ENCODE results near the gene MEIOSIN. TPM values are rescaled to one million over a fixed set of nuclear protein-coding genes. Genes with fewer than 3 reads are reported as not detected.

Gene MEIOSIN
- total RNA-seq, 1 donor from 2014 or later = not detected

DNA sequence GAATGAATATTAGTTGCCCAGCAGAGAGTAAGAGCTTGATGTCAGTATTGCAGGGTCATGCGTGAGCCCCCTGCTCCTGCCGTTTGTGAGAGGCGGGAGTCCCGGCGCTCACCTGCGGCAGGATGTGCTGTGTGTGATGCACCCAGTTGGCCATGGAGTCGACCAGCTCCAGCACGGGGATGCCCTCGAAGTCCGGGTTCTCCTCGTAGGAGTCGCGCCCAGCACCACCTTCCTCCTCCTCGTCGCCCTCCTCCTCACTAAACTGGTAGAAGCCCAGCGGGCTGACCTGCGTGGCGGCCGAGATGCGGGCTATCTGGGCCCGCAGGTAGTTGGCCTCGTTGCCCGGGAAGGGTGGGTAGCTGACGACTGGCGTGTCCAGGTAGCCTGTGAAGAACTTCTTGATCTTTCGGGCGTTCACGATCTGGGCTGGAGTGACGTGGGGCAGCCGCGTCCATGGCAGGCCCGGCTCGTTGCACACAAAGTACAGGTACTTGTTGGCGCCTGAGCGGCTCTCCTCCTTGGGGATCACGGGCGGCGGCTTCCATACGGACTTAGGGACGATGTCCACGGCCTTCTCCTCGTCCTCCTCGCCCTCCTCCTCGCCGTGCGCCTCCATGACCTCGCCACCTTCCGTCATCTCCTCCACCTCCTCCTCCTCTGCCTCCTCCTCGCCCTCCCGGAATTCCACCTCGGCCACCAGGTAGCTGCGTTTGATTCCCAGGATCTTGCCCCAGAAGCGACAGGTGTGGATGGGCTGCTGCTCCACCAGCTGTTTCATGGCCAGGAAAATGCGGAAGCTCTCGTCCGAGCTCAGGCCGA is 71.1 kb downstream of the MEIOSIN start:
- no peak overlapping the region for H3K4me3 ChIP-seq (ENCODE audit: low read depth, low read length)
- FAIRE-seq (no peak), DNase-seq (ENCODE audit: low read depth) (no peak)
- H3K27me3 ChIP-seq (ENCODE audit: control insufficient read depth, insufficient read depth, low read length) = no peaks in the 10 kb centered on the region
- no peaks in the 10 kb centered on the region for H3K36me3 ChIP-seq (ENCODE audit: control insufficient read depth, insufficient read depth, low read length)
- TF ChIP-seq CTCF (IDR thresholded peaks at IDR 0.05; ENCODE audit: insufficient read depth, low read length, severe bottlenecking) = no peak

- no peak for TF ChIP-seq CTCF (IDR thresholded peaks at IDR 0.05; ENCODE audit: insufficient read depth, low read length, severe bottlenecking)
- Histone ChIP-seq H3K36me3 (ENCODE audit: control insufficient read depth, insufficient read depth, low read length) (no peaks in the 10 kb centered on the region), H3K27me3 (ENCODE audit: control insufficient read depth, insufficient read depth, low read length) (no peaks in the 10 kb centered on the region), H3K4me3 (ENCODE audit: low read depth, low read length) (no peak overlapping the region)
- FAIRE-seq (no peak), DNase-seq (ENCODE audit: low read depth) (no peak)
Observed at GRCh38 chr19:45804959-45805230, 71.7 kb downstream of the MEIOSIN start.

DNA sequence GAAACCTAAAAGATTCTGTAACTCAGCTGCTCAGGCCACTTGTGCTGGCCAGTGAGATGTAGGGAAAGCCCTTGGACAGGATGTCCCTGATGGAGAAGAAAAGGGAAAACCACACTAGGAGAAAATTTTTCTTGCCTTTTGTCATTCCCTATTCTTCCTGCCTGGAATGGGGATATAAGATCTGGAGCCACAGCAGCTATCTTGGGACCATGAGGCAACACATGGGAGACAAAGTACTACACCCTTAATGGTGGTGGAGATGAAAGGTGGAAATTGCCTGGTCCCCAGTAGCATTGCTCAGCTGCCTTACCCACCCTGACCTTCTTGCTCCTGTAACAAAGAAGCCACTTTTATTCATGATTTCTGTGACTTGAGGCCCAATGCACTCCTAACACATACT is 72.5 kb downstream of the MEIOSIN start:
- no peak for TF ChIP-seq CTCF (IDR thresholded peaks at IDR 0.05; ENCODE audit: insufficient read depth, low read length, severe bottlenecking)
- no peak for DNase-seq (ENCODE audit: low read depth)
- Histone ChIP-seq H3K4me3 (ENCODE audit: low read depth, low read length) (no peak overlapping the region), H3K27me3 (ENCODE audit: control insufficient read depth, insufficient read depth, low read length) (no peaks in the 10 kb centered on the region), H3K36me3 (ENCODE audit: control insufficient read depth, insufficient read depth, low read length) (no peaks in the 10 kb centered on the region)
- FAIRE-seq = no peak

- Histone ChIP-seq H3K4me3 (ENCODE audit: low read depth, low read length) (no peak overlapping the region), H3K27me3 (ENCODE audit: control insufficient read depth, insufficient read depth, low read length) (no peaks in the 10 kb centered on the region), H3K36me3 (ENCODE audit: control insufficient read depth, insufficient read depth, low read length) (no peaks in the 10 kb centered on the region)
- DNase-seq (ENCODE audit: low read depth) (peak; percentile 68), FAIRE-seq (no peak)
- TF ChIP-seq CTCF (IDR thresholded peaks at IDR 0.05; ENCODE audit: insufficient read depth, low read length, severe bottlenecking) = no peak
Observed at GRCh38 chr19:45809643-45810159, 76.5 kb downstream of the MEIOSIN start.

DNA sequence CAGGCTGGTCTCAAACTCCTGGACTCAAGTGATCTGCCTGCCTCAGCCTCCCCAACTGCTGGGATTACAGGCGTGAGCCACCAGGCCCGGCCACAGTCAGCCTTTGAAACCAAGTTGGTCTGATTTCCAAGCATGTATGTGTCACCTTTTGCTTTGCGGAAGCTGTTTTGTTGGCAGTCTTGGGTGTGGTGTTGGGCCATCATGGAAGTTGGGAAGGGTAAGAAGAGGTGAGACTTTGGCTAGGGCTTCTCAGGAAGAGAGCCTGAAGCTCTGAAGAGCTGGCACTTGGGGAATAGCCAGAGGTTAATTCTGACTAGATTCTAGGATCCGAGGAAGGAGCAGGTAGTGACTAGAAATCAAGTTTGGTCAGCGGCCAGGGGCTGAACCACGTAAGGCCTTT is 79.1 kb downstream of the MEIOSIN start:
- H3K27me3 ChIP-seq (ENCODE audit: control insufficient read depth, insufficient read depth, low read length) = no peaks in the 10 kb centered on the region
- DNase-seq (ENCODE audit: low read depth) = peak; percentile 26
- FAIRE-seq = no peak
- TF ChIP-seq CTCF (IDR thresholded peaks at IDR 0.05; ENCODE audit: insufficient read depth, low read length, severe bottlenecking) = no peak
- peaks cover 3% of the 10 kb centered on the region for H3K36me3 ChIP-seq (ENCODE audit: control insufficient read depth, insufficient read depth, low read length)
- H3K4me3 ChIP-seq (ENCODE audit: low read depth, low read length) = no peak overlapping the region

Other genes with a start within 250 kb of the MEIOSIN start
- 2.1 and 2.9 TPM in 2 replicates for gene RTN2, start 236.4 kb upstream of the MEIOSIN start, total RNA-seq
- gene PPM1N, start 235.0 kb upstream of the MEIOSIN start, total RNA-seq = 1.4 and 1.6 TPM in 2 replicates
- 59.0 and 86.0 TPM in 2 replicates for gene VASP, start 226.0 kb upstream of the MEIOSIN start, total RNA-seq
- gene OPA3, start 148.6 kb upstream of the MEIOSIN start, total RNA-seq = 5.3 and 7.0 TPM in 2 replicates
- not detected in 2 replicates for gene GPR4, start 131.2 kb upstream of the MEIOSIN start, total RNA-seq
- gene EML2, start 94.0 kb upstream of the MEIOSIN start, total RNA-seq = 144 and 153 TPM in 2 replicates
- 0.38 and 0.53 TPM in 2 replicates for gene GIPR, start 65.2 kb upstream of the MEIOSIN start, total RNA-seq
- 429 and 572 TPM in 2 replicates for gene SNRPD2, start 41.5 kb upstream of the MEIOSIN start, total RNA-seq
- 7.7 and 11.6 TPM in 2 replicates for gene QPCTL, start 40.8 kb upstream of the MEIOSIN start, total RNA-seq
- 2.4 and 5.5 TPM in 2 replicates for gene FBXO46, start 2.5 kb upstream of the MEIOSIN start, total RNA-seq
- gene SIX5, start 35.8 kb downstream of the MEIOSIN start, total RNA-seq = 1.7 and 2.1 TPM in 2 replicates
- 4.7 and 9.1 TPM in 2 replicates for gene DMPK, start 49.1 kb downstream of the MEIOSIN start, total RNA-seq
- gene DMWD, start 59.4 kb downstream of the MEIOSIN start, total RNA-seq = 25.3 and 29.0 TPM in 2 replicates
- gene RSPH6A, start 81.9 kb downstream of the MEIOSIN start, total RNA-seq = under 0.01 TPM in 1 of 2 replicates, not detected in the other
- 27.9 and 29.7 TPM in 2 replicates for gene SYMPK, start 129.7 kb downstream of the MEIOSIN start, total RNA-seq
- gene FOXA3, start 130.9 kb downstream of the MEIOSIN start, total RNA-seq = not detected in 2 replicates
- 11.3 and 11.8 TPM in 2 replicates for gene IRF2BP1, start 152.7 kb downstream of the MEIOSIN start, total RNA-seq
- 0.53 and 0.90 TPM in 2 replicates for gene MYPOP, start 169.2 kb downstream of the MEIOSIN start, total RNA-seq
- not detected in 2 replicates for gene NANOS2, start 181.3 kb downstream of the MEIOSIN start, total RNA-seq
- not detected in 2 replicates for gene NOVA2, start 240.4 kb downstream of the MEIOSIN start, total RNA-seq